GM12878 (cell line): ENCODE data around the gene MDFIC. TPM values are rescaled to one million over a fixed set of nuclear protein-coding genes. Genes with fewer than 3 reads are reported as not detected.

ENCODE experiments used
- ATAC-seq: fragments of 200-7000 bp; cut with Tn5 transposase; 3 replicates; pipeline ENCODE4 v1.9.1; 2020; ENCODE audit warnings: mild to moderate bottlenecking, moderate library complexity
- BruUV-seq: library from RNA; stranded (reverse); fragments of 400-500 nt; replicated peaks from 2 replicates; lab custom pipeline; 2021; lab: Mats Ljungman, UMichigan
- CTCF ChIA-PET: fragments of 300-600 bp; sonication (Branson Sonifier 250); formaldehyde crosslinking; extraction: SDS; loops from one replicate; lab custom pipeline; 2021; ENCODE audit warnings: inconsistent platforms; lab: Yijun Ruan, JAX
- POLR2A ChIA-PET: fragments of 350-600 bp; formaldehyde crosslinking; extraction: SDS; loops from one replicate; lab custom pipeline; 2021; ENCODE audit warnings: inconsistent platforms; lab: Charles Lee
- RAD21 ChIA-PET: fragments of 300-600 bp; sonication (Branson Sonifier 250); formaldehyde crosslinking; loops from one replicate; lab custom pipeline; 2023; ENCODE audit warnings: antibody characterized with exemption; ENCODE audit not compliant: unreplicated experiment; lab: Charles Lee
- SMC1A ChIA-PET: fragments of 300-600 bp; sonication (Branson Sonifier 250); formaldehyde crosslinking; loops from one replicate; lab custom pipeline; 2023; ENCODE audit not compliant: unreplicated experiment, uncharacterized antibody; lab: Charles Lee
- DNase-seq: peaks from one replicate; pipeline ENCODE4 v3.0.0-alpha.2; 2011; ENCODE audit warnings: low read depth, low spot score
- FAIRE-seq: peaks from 3 replicates; lab custom pipeline; 2011; peaks lifted over from hg19 to GRCh38; lab: Jason Lieb, UNC
- H2AFZ ChIP-seq: 2 replicates; pipeline ENCODE4 v1.6.0; 2011; ENCODE audit warnings: low read depth, low read length, control low read depth; ENCODE audit not compliant: control insufficient read depth
- H3K27ac ChIP-seq: 2 replicates; pipeline ENCODE4 v1.5.1; 2011; ENCODE audit warnings: control low read depth; ENCODE audit not compliant: control insufficient read depth, insufficient read depth
- H3K27me3 ChIP-seq, 2 experiments: replicated peaks in 1 of 2; 2 replicates each; pipeline versions ENCODE4 v1.6.0 to v1.6.1; 2011; ENCODE audit warnings: low read length in 1 of 2; ENCODE audit not compliant: control insufficient read depth in 2 of 2, insufficient read depth in 2 of 2
- H3K36me3 ChIP-seq, 2 experiments: 2 replicates each; pipeline ENCODE4 v1.5.1; 2011; ENCODE audit warnings: low read length in 1 of 2; ENCODE audit not compliant: control insufficient read depth in 2 of 2, insufficient read depth in 2 of 2
- H3K4me1 ChIP-seq: 2 replicates; pipeline ENCODE4 v1.6.1; 2011; ENCODE audit warnings: mild to moderate bottlenecking, low read length, moderate library complexity, mixed read lengths; ENCODE audit not compliant: control insufficient read depth, insufficient read depth
- H3K4me2 ChIP-seq: 2 replicates; pipeline ENCODE4 v1.6.0; 2011; ENCODE audit warnings: control low read depth; ENCODE audit not compliant: control insufficient read depth, insufficient read depth
- H3K4me3 ChIP-seq: fragments of 200-600 bp; sonication (generic); 2 replicates; pipeline ENCODE4 v1.5.1; 2016
- H3K79me2 ChIP-seq: 2 replicates; pipeline ENCODE4 v1.6.0; 2011; ENCODE audit warnings: low read length; ENCODE audit not compliant: control insufficient read depth, insufficient read depth
- H3K9ac ChIP-seq: 2 replicates; pipeline ENCODE4 v1.8.0; 2011; ENCODE audit warnings: low read length, control low read depth, mixed read lengths; ENCODE audit not compliant: control insufficient read depth, insufficient read depth
- H3K9me3 ChIP-seq: replicated peaks from 3 replicates; pipeline ENCODE4 v1.5.1; 2011; ENCODE audit warnings: mild to moderate bottlenecking, low read length; ENCODE audit not compliant: control insufficient read depth, insufficient read depth
- H4K20me1 ChIP-seq: 2 replicates; pipeline ENCODE4 v1.6.0; 2011; ENCODE audit not compliant: control insufficient read depth, insufficient read depth
- BHLHE40 ChIP-seq, 2 experiments: fragments of 450-650 bp in 1 of 2; IDR thresholded peaks; 2 replicates each; pipeline ENCODE4 v1.6.1; 2011 to 2017; ENCODE audit warnings: low read depth in 2 of 2, borderline replicate concordance in 1 of 2, improper control_type of control experiment in 1 of 2, low read length in 1 of 2, mild to moderate bottlenecking in 1 of 2
- CEBPZ ChIP-seq: fragments of 150-350 bp; IDR thresholded peaks from 2 replicates; pipeline ENCODE4 v1.6.1; 2016; ENCODE audit warnings: low read depth, low read length
- E4F1 ChIP-seq: fragments of 450-650 bp; IDR thresholded peaks from 2 replicates; pipeline ENCODE4 v1.6.1; 2018; ENCODE audit warnings: borderline replicate concordance, mild to moderate bottlenecking; ENCODE audit not compliant: partially characterized antibody
- EGR1 ChIP-seq, 2 experiments: IDR thresholded peaks; 1 replicate in 1 of 2; 2 replicates in 1 of 2; pipeline ENCODE4 v1.6.1; 2011 to 2012; ENCODE audit warnings: low read depth in 2 of 2, low read length in 2 of 2, borderline replicate concordance in 1 of 2, mild to moderate bottlenecking in 1 of 2, moderate library complexity in 1 of 2
- FOS ChIP-seq: IDR thresholded peaks from 3 replicates; pipeline ENCODE4 v1.6.1; 2011; ENCODE audit warnings: borderline replicate concordance; ENCODE audit not compliant: insufficient read length; ENCODE audit errors: extremely low read depth
- MLLT1 ChIP-seq: fragments of 450-650 bp; IDR thresholded peaks from 2 replicates; pipeline ENCODE4 v1.6.1; 2016; ENCODE audit warnings: mild to moderate bottlenecking
- NFIC ChIP-seq: IDR thresholded peaks from 2 replicates; pipeline ENCODE4 v1.6.1; 2012; ENCODE audit warnings: low read depth, mild to moderate bottlenecking, inconsistent platforms, low read length, moderate library complexity
- ZNF687 ChIP-seq: fragments of 450-650 bp; IDR thresholded peaks from 2 replicates; pipeline ENCODE4 v1.6.1; 2017; ENCODE audit warnings: mild to moderate bottlenecking, moderate library complexity
- WGBS: methylation state at CpG from one replicate; pipeline ENCODE4 v1.1.6; 2016; ENCODE audit warnings: low lambda C conversion rate; ENCODE audit not compliant: insufficient replicate concordance, insufficient coverage; ENCODE audit errors: missing lambda C conversion rate; 5-methylcytosine and 5-hydroxymethylcytosine counted together
- in situ Hi-C: fragments of 300-500 bp; cut with MboI; formaldehyde crosslinking; loops from 9 replicates; pipeline ENCODE4 v1.14.3; 2018; ENCODE audit warnings: mixed read lengths
- intact Hi-C: fragments of 100-400 bp; cut with micrococcal nuclease; formaldehyde crosslinking; loops from one replicate; pipeline ENCODE4 v1.14.2; 2022; ENCODE audit not compliant: unreplicated experiment
- polyA plus RNA-seq, 11 experiments: library from polyadenylated mRNA; depleted of rRNA in 4 of 11; unstranded in 6 of 11; stranded (reverse) in 5 of 11; fragments of >200 nt; fragmentation: Nextera tagmentation in 4 of 11; fragmentation: Illumina TruSeq in 1 of 11; extraction: Ambion mirVana in 4 of 11; extraction: Trizol in 1 of 11; gene quantifications; 1 replicate in 1 of 11; 2 replicates in 10 of 11; pipeline versions ENCODE4 v1.2.1 to v1.2.3, GENCODE V29; 2011 to 2016; ENCODE audit warnings: inconsistent platforms in 2 of 11, missing spikeins in 2 of 11, low read depth in 1 of 11
- total RNA-seq, 4 experiments: library from RNA; depleted of rRNA in 3 of 4; stranded (reverse); fragments of >200 nt in 3 of 4; fragmentation: Illumina TruSeq in 1 of 4; extraction: Trizol in 1 of 4; gene quantifications; 2 replicates each; pipeline versions ENCODE4 v1.2.1 to v1.2.3, GENCODE V29; 2013 to 2021

The MDFIC gene
- total and polyA plus RNA-seq, 10 of the 15 experiments (the other 5 are each of a cell fraction or from before 2014, with no cell fraction given): 7.3 to 58.4 (median 40.0) TPM

- no peak for TF ChIP-seq MLLT1
- no peak for TF ChIP-seq NFIC
- no peak for TF ChIP-seq CEBPZ
These were observed 55.4 kb downstream of the MDFIC start (continued) for GRCh38 chr7:114977277-114977676.

- RAD21 ChIA-PET: no interaction called here
- in situ Hi-C loops (no loop called here), intact Hi-C loops (no loop called here)
- H3K79me2 ChIP-seq: peaks cover 21% of the 10 kb centered on the region
- H3K4me1 ChIP-seq: peaks cover 3% of the 10 kb centered on the region
- H3K36me3 ChIP-seq: peaks cover 2 to 17% of the 10 kb centered on the region in 2 experiments
- peak overlapping the region; percentile 43; the same call in 1 of the 2 replicates for H3K27ac ChIP-seq
- no TSS peak for BruUV-seq
- WGBS: 5% methylated on average over 7 of the region's 7 CpGs
- H3K4me2 ChIP-seq: peak overlapping the region; percentile 65
- H3K9ac ChIP-seq: no peak overlapping the region; the same call in none of the 2 replicates
- H3K9me3 ChIP-seq: no peaks in the 10 kb centered on the region
- no peaks in the 10 kb centered on the region for H3K27me3 ChIP-seq
- POLR2A ChIA-PET: no interaction called here
- FAIRE-seq (no peak), ATAC-seq (peak; percentile 61), DNase-seq (no peak)
- peak overlapping the region; percentile 39 for H2AFZ ChIP-seq
- H4K20me1 ChIP-seq: no peaks in the 10 kb centered on the region
- H3K4me3 ChIP-seq: no peak overlapping the region
- SMC1A ChIA-PET: no interaction called here
- CTCF ChIA-PET: no interaction called here
- TF ChIP-seq BHLHE40 (IDR thresholded peaks at IDR 0.05; ENCODE audit: borderline replicate concordance in 1 of 2, low read depth in 2 of 2, low read length in 1 of 2) (no peak), FOS (no peak), EGR1 (IDR thresholded peaks at IDR 0.05; ENCODE audit: borderline replicate concordance in 1 of 2, low read depth in 2 of 2, low read length in 2 of 2) (no peak), E4F1 (no peak), ZNF687 (no peak)
These were observed 57.5 kb downstream of the MDFIC start for GRCh38 chr7:114979388-114979787.
